GM19025 (cell line): ENCODE measurements around the gene THOC5.
"Not testable (repeated sequence)": the region's sequence is repeated elsewhere in the genome, so short reads cannot be mapped to it uniquely, and the experiment has no call there.

ENCODE experiments used
- ATAC-seq: cut with Tn5 transposase; IDR thresholded peaks from one replicate; pipeline ENCODE4 v1.9.1; 2021; ENCODE audit warnings: mild to moderate bottlenecking, low read depth, moderate library complexity; ENCODE audit not compliant: unreplicated experiment

Gene THOC5

DNA sequence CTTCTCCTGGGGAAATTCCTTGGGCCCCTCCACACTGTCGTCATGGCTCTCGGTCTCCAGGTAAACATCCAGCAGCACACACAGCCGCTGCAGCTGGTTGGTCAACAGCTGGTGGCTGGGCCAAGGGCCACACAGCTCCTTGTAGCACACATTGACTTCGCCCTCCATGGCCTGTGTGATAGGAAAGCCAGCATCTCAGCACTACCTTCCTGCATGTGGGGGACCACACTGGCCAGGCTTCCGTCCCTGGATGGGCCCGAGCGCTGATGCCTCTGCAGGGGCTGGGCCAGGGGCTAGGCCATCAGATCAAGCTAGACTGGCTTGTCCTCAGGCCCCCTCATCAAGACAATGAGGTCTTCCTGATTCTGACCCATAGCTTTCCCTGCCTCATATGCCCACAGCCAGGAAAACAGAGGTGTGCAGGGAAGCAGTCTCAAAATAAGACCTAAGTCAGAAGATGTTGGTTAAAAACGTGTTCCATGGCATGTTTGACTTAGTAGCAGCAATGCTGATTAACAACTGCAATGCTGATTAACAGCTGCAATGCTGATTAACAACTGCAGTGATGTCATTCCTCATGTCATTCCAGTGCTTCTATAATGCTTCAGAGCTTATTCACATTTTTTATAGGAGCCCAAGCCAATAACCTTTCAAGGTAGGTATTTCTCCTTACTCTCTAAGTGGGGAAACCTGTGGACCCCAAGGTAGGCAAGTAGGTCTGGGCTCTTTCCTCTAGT lies 42.3 kb downstream of the THOC5 start:
- ATAC-seq: no peak

DNA sequence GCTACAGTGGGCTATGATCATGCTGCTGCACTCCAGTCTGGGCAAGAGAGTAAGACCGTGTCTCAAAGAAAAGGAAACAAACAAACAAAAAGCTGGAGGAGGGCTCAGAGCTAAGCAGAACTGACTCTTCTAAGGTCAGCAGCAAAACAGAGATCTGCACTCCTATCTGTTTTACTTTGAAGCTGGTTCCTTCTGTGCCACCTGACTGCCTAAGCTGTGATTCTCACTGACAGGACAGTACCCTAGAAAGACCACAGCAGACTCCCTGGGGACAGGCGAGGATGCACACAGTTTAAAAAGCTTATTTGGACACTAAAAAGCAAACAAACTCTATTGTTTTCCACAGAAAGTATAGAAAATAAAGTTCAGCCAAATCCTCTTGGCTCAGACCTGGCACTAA lies 43.0 kb downstream of the THOC5 start:
- no peak for ATAC-seq

DNA sequence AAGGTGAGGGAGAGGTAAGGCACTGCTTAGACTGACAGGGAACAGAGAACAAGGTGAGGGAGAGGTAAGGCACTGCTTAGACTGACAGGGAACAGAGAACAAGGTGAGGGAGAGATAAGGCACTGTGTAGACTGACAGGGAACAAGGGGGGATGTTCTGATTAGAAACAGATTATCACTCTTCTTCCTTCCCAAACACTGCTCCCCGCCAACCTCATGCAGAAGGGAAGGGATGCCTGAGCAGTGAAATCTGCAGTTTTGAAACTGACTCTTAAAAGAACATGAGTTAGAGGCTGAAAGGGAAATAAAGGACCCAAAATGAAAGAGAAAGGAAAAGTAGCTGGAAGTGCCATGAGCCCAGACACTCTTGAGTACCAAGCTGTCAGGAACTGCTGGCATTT lies 43.7 kb downstream of the THOC5 start:
- no peak for ATAC-seq

DNA sequence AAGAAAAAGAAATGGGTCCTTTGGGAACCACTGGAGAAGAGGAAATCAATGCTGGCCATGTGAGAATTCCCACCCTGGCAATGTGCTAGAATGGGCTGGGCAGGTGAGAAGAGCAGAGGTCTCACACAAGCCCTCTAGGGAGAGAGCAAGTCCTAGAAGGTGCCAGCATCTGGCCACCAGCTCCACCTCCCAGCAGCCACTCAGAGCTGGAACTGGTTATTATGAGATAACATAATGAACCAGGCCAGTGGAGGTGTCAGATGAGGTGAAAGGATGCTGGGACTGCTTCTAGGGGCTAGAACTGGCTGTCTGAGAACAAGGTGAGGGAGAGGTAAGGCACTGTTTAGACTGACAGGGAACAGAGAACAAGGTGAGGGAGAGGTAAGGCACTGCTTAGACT lies 44.3 kb downstream of the THOC5 start:
- no peak for ATAC-seq

DNA sequence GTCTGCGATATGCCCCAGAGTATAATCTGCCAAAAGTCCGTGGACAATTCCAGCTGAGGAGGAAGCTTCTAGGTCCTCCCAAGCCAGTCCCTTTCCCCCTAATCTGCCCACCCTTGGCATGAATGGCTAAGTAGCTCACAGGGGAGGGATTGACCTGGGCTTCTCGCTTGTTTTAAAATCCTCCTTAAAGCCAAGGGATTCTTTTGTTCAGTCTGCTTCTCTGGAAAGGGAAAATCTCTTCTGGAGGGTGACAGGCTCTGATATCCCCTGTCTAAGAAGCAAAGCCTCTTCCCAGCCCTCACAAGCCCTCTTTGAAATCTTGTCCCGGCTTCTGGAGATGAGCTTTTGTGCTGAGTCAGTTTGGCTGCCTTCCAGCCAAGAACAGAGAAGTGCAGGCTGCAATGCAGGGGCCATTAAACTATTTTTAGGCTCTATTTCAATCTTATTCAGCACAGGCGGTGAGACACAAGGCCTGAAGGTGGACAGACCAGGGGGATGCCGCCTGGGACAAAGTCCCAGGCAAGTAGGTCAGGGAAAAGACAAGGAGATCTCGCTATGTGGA lies 49.7 kb downstream of the THOC5 start:
- no peak for ATAC-seq

DNA sequence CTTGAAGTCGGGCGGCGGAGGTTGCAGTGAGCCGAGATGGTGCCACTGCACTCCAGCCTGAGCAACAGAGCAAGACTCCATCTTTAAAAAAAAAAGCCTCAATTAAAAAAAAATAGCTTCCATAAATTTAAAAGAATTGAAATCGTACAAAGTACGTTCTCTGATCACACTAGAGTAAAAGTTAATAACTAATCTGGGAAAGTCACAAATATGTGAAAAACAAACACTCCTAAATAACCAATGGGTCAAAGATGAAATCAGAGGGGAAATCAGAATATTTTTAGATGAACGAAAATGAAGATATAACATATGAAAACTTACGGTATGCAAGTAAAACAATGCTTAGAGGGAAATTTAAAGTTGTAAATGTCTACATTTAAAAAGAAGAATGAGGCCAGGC lies 53.7 kb downstream of the THOC5 start:
- ATAC-seq: no peak

DNA sequence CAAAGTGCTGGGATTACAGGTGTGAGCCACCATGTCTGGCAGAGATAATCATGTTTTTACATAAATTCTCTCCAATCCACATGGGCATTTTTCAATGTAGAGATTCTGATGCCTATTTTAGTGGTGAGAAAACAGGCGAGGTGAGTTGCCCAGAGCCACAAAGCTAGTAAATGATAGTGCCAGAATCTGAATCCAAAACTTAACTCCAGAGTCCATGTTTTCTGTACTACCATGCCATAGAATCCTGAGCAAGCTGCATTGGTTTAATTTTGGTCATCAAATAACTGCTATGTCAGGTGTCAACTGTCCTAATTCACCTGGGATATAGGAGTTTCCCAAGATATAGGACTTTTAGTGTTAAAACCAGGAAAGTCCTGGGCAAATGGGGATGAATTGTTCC lies 59.9 kb downstream of the THOC5 start:
- ATAC-seq: no peak

DNA sequence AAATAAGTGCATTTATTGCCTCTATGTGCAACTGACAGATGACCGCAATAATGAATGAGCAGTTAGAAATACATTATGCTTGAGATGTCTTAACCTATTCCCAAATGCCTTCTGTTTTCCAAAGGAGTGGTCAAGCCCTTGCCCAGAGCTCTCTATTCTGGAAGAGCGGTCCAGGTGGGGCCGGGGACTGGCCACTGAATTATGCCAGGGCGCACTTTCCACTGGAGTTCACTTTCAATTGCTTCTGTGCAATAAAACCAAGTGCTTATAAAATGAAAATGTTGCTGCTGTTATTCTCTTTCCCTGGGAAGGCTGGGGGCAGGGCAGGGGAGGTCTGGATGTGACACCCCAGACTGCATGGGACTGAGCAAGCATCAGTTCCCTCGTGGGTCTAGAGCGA lies 62.5 kb downstream of the THOC5 start:
- ATAC-seq: no peak

DNA sequence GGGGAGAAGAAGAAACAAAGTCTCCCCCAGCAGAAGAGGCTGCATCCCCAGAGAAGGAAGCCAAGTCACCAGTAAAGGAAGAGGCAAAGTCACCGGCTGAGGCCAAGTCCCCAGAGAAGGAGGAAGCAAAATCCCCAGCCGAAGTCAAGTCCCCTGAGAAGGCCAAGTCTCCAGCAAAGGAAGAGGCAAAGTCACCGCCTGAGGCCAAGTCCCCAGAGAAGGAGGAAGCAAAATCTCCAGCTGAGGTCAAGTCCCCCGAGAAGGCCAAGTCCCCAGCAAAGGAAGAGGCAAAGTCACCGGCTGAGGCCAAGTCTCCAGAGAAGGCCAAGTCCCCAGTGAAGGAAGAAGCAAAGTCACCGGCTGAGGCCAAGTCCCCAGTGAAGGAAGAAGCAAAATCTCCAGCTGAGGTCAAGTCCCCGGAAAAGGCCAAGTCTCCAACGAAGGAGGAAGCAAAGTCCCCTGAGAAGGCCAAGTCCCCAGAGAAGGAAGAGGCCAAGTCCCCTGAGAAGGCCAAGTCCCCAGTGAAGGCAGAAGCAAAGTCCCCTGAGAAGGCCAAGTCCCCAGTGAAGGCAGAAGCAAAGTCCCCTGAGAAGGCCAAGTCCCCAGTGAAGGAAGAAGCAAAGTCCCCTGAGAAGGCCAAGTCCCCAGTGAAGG lies 64.3 kb downstream of the THOC5 start:
- not testable (repeated sequence) for ATAC-seq

DNA sequence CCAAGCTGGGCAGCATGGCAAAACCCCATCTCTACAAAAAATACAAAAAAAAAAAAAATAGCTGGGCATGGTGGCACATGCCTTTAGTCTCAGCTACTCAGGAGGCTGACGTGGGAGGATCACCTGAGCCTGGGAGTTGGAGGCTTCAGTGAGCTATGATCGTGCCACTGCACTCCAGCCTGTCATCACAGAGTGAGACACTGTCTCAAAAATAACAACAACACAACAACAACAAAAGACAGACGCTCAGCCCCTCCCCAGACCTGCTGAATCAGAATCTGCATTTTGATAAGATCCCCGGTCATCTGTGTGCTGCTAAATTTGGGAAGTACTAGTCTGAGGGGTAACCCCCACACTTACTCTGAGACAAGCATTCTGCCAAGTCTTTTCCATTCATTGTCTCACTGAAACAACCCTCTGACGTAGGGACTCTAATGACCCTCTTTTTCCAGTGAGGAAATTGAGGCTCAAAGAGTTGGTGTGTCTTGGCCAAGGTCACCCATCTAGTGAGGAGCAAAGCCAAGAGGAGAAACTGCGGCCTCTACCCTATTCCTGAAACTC lies 66.1 kb downstream of the THOC5 start:
- no peak for ATAC-seq

DNA sequence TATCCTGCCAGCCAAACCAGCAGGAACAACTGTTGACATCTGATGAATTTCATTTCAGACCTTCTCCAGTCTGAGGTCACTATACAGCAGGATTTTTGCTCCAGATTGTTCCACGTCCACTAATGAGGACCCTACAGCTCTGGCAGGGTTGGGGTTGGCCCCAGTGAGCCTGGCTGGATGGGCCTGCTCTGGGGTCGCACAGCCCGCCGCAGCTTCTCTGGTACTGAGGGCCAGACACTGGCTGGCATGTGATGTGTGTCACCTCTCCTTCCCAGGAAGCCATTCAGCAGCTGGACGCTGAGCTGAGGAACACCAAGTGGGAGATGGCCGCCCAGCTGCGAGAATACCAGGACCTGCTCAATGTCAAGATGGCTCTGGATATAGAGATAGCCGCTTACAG lies 68.1 kb downstream of the THOC5 start:
- no peak for ATAC-seq

DNA sequence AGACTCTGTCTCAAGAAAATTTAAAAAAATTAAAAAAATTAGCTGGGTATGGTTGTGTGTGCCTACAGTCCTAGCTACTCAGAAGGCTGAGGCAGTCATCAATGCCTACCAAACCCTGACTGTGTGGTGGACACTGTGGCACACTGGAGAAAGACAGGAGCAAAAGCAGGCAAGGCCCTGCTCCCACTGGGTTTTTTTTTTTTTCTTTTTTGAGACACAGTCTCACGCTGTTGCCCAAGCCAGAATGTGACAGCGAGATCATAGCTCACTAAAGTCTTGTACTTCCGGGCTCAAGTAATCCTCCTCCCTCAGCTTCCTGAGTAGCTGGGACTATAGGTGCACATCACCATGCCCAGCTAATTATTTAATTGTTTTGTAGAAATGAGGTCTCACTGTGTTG lies 68.9 kb downstream of the THOC5 start:
- ATAC-seq: no peak

DNA sequence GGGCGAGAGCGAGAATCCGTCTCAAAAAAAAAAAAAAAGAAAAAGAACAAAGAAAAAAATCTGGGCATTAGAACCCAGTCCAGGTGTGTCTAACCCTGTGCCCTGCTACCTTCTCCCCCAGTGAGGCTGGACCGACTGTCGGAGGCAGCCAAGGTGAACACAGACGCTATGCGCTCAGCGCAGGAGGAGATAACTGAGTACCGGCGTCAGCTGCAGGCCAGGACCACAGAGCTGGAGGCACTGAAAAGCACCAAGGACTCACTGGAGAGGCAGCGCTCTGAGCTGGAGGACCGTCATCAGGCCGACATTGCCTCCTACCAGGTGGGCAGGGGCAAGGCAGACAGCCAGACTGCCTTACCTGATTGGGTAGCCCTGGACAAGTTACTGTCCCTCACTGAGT lies 70.3 kb downstream of the THOC5 start:
- ATAC-seq: no peak

DNA sequence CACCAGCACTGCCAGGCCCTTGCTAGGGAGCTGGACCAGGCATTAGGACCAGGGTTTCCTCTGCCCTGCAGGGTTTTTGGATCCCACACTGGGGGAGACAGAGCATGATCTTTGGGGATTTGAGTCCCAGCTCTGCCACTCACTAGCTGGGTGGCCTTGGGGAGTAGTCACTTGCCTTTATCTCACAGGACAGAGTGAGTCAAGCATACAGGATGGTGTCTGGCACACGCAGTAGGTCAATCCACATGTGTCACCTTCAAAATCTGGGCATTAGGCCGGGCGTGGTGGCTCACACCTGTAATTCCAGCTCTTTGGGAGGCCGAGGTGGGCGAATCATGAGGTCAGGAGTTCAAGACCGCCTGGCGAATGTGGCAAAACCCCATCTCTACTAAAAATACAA lies 70.8 kb downstream of the THOC5 start:
- ATAC-seq: no peak

DNA sequence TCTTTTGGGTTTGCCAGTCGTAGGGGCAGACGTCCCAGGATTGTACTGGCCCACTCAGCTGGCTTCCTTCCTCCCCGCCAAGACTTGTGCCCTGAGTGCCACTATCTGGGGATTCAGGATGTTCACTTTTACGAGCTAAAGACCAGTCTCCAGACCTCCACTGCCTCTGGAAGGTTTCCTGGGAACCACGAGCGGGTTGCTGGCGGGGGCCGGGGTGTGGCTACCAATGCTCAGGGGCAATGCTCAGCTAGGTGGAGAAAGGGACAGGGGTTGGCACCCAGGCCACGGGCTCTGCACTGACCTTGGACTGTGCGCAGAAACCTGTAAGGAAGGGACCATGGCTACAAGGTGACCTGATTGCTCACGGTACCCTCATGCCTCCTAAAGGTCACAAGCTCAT lies 71.3 kb downstream of the THOC5 start:
- no peak for ATAC-seq

DNA sequence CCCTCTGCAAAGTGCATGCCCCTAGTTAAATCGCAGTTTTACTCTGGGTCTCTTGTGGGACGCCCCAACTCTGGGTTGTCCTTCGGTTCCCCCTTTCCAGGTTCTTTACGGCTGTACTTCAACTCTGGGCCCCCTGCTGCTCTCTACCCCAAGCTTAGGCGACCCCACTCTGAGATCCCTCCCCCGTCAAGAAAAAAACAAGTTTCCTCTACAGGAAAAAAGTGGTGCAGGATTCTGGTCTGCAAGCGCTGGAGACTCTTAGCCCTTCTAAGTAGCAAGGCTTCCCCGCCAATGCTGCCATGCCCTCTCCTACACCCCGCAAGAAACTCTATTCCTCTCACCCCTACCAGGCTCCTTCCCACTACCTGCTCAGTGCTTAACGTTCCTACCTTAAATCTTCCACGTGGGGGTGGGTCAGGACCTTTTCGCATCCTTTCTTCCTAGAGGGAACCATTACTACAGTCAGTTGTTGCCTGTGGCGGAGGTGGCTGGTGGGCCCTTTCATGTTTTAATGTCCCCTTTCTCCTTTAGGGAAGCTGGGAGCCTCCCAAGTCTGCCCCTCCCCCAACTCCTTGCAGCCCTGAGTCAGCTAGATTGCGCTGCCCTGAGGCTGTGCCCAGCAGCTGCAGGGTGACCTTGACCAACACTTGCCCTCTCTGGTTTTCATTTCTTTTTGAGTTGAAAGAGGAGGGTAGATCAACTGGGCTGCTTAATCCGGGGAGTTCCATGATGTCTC lies 72.1 kb downstream of the THOC5 start:
- no peak for ATAC-seq

DNA sequence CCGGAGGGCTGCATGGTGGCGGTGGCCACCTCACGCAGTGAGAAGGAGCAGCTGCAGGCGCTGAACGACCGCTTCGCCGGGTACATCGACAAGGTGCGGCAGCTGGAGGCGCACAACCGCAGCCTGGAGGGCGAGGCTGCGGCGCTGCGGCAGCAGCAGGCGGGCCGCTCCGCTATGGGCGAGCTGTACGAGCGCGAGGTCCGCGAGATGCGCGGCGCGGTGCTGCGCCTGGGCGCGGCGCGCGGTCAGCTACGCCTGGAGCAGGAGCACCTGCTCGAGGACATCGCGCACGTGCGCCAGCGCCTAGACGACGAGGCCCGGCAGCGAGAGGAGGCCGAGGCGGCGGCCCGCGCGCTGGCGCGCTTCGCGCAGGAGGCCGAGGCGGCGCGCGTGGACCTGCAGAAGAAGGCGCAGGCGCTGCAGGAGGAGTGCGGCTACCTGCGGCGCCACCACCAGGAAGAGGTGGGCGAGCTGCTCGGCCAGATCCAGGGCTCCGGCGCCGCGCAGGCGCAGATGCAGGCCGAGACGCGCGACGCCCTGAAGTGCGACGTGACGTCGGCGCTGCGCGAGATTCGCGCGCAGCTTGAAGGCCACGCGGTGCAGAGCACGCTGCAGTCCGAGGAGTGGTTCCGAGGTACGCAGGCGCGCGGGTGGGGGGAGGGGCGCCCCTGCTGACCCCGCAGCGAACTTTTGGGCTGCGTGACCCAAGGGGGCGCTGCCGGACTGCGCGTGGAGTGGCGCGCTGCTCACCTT lies 72.9 kb downstream of the THOC5 start:
- ATAC-seq: no peak

DNA sequence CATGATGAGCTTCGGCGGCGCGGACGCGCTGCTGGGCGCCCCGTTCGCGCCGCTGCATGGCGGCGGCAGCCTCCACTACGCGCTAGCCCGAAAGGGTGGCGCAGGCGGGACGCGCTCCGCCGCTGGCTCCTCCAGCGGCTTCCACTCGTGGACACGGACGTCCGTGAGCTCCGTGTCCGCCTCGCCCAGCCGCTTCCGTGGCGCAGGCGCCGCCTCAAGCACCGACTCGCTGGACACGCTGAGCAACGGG lies 73.4 kb downstream of the THOC5 start:
- no peak for ATAC-seq

DNA sequence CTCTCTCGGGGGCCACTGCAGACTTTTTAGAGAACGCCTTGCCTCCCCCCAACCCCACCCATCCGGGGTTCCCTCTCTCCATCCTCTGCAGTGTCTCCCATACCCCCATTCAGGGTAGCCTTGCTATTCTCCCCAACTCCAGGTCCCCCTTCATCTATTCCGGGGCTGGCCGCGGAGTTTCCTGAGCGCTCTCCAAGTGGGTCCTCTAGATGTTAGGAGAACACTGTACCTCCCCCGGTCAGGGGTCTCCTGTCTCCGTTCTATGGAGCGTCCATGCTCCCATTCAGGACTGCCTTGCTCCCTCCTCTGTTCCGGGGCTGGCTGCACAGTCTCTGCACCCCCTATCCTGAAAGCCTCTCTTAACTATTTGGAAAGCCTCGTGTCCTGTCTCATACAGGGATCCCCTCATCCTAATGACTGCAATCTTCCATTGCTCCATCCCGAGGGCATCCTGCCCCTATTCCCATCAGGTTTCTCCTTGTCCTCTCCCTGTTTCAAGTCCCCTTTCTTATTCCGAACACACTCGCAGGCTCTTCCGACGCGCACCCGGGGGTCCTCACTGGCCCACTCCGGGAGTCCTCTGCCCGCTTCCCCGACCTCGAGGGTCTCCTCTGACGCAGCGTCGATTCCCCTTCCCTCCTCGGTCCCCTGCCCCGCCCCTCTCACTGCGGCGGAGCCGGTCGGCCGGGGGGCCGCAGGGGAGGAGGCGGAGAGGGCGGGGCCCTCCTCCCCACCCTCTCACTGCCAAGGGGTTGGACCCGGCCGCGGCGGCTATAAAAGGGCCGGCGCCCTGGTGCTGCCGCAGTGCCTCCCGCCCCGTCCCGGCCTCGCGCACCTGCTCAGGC lies 73.9 kb downstream of the THOC5 start, which contains the start of gene NEFH:
TSS of gene NEFH (plus strand) at position 802 of the 845 bp plus-strand sequence. CDS start 45 bp downstream, outside the sequence.
- no peak for ATAC-seq
